ENCODE results near the gene CD38.

The CD38 gene

GRCh38 chr4:15765391-15765790, 12.7 kb upstream of the CD38 start:
- no peak for DNase-seq

GRCh38 chr4:15765910-15766697, 12.0 kb upstream of the CD38 start:
- DNase-seq: no peak

- DNase-seq: no peak
These were observed 11.3 kb upstream of the CD38 start for GRCh38 chr4:15766821-15767220.

GRCh38 chr4:15769202-15769601, 8.9 kb upstream of the CD38 start:
- DNase-seq: no peak

GRCh38 chr4:15771216-15772058, 6.7 kb upstream of the CD38 start:
- peak; percentile 57 to 83 (median 61) for DNase-seq

- peak in 2 of 3 donors; percentile 18 to 31 for DNase-seq
These were observed 4.1 kb upstream of the CD38 start for GRCh38 chr4:15774020-15774420.

- no peak for DNase-seq
These were observed 1.1 kb upstream of the CD38 start for GRCh38 chr4:15776871-15777648.

- no peak for DNase-seq
These were observed 335 bp upstream of the CD38 start for GRCh38 chr4:15777697-15778288.

- DNase-seq: peak; percentile 89 to 97 (median 93)
These were observed 1.2 kb downstream of the CD38 start for GRCh38 chr4:15779306-15779705.

GRCh38 chr4:15779809-15780208, 1.7 kb downstream of the CD38 start:
- DNase-seq: peak; percentile 54 to 90 (median 87)

- DNase-seq: peak; percentile 57 to 85 (median 74)
These were observed 3.4 kb downstream of the CD38 start for GRCh38 chr4:15781427-15782095.

- peak; percentile 66 to 90 (median 88) for DNase-seq
These were observed 5.5 kb downstream of the CD38 start for GRCh38 chr4:15783676-15784075.

- no peak for DNase-seq
These were observed 7.0 kb downstream of the CD38 start for GRCh38 chr4:15784959-15785634.

- no peak for DNase-seq
These were observed 8.6 kb downstream of the CD38 start for GRCh38 chr4:15786743-15787142.

- DNase-seq: no peak
These were observed 14.8 kb downstream of the CD38 start for GRCh38 chr4:15792974-15793373.

- no peak for DNase-seq
These were observed 15.6 kb downstream of the CD38 start for GRCh38 chr4:15793506-15794363.

- DNase-seq: no peak
These were observed 16.3 kb downstream of the CD38 start for GRCh38 chr4:15794426-15794825.

GRCh38 chr4:15794905-15795304, 16.8 kb downstream of the CD38 start:
- DNase-seq: peak; percentile 39 to 81 (median 69)

GRCh38 chr4:15797320-15797719, 19.2 kb downstream of the CD38 start:
- no peak for DNase-seq

GRCh38 chr4:15799141-15799540, 21.0 kb downstream of the CD38 start:
- no peak for DNase-seq

- DNase-seq: no peak
These were observed 21.6 kb downstream of the CD38 start for GRCh38 chr4:15799701-15800100.
